Omental fat pad (tissue), 4 donors: ENCODE measurements around the gene NAT14. TPM values are rescaled to one million over a fixed set of nuclear protein-coding genes. Genes with fewer than 3 reads are reported as not detected.

ENCODE experiments used
- ATAC-seq: fragments of 150-250 bp; one replicate; pipeline ENCODE4 v1.9.1; 2016; ENCODE audit warnings: mild to moderate bottlenecking, moderate library complexity; ENCODE audit not compliant: low FRiP score
- DNase-seq: peaks from one replicate; pipeline ENCODE4 v3.0.0-alpha.2; 2019; ENCODE audit warnings: low spot score
- total RNA-seq, 4 donors: library from RNA; depleted of rRNA; stranded (reverse); fragments of >200 nt; gene quantifications; one replicate each; pipeline ENCODE4 v1.1.0, GENCODE V29; 2016
- TF ChIP-seq, protein P1 (sequence below), 3 donors: fragments of 450-650 bp; IDR thresholded peaks; one replicate each; pipeline ENCODE4 v1.5.1; 2016 to 2017; ENCODE audit warnings: antibody characterized with exemption in 3 of 3, mild to moderate bottlenecking in 3 of 3, moderate library complexity in 2 of 3

The NAT14 gene, protein sequence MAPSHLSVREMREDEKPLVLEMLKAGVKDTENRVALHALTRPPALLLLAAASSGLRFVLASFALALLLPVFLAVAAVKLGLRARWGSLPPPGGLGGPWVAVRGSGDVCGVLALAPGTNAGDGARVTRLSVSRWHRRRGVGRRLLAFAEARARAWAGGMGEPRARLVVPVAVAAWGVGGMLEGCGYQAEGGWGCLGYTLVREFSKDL
- total RNA-seq, result 1 to 10 TPM; 2.3 to 4.6 (median 2.6) TPM

DNA sequence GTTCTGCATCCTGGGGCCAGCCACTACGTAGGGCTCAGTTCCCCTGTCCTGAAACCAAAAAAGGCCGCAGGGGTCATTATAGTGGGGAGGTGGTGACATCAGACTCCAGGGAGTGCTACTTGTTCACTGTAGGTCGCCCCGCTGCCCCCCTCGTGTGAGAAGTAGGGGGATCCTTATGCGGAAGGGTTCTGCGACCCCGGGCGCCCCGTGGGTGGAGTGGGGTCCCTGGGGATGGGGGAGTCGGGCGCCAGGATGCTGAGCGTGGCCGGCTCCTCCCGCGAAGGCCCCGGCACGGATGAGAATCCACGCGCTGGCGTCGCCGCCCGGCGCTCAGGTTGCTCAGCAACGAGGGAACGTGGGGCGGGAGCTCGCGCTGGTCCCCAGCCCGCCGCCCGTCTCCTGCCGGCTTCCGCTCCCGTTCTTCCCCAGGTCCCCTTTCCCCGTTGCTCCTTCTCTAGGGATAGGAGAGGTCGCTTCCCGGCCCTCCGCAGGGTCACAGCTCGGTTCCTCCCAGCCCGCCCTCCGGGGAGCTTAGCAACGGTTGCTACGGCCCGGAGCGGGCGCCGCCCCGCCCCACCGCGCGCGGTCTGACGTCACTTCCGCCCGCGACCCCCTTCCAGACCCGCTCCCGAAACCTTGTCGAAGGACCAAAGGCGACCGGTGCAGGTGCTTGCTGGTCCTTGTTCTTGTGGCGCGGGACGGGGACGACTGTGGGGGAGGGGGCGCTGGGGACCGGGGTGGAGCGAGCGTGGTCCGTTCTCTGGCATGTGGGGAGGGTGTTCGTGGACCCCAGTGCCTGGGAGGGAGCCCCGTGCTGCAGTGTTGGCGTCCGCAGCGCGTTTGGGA, at the start of gene NAT14:
NAT14 (plus strand) TSS at position 596 of the 846 bp plus-strand sequence. CDS start 521 bp downstream, outside the sequence.
- TF ChIP-seq, protein P1, sequence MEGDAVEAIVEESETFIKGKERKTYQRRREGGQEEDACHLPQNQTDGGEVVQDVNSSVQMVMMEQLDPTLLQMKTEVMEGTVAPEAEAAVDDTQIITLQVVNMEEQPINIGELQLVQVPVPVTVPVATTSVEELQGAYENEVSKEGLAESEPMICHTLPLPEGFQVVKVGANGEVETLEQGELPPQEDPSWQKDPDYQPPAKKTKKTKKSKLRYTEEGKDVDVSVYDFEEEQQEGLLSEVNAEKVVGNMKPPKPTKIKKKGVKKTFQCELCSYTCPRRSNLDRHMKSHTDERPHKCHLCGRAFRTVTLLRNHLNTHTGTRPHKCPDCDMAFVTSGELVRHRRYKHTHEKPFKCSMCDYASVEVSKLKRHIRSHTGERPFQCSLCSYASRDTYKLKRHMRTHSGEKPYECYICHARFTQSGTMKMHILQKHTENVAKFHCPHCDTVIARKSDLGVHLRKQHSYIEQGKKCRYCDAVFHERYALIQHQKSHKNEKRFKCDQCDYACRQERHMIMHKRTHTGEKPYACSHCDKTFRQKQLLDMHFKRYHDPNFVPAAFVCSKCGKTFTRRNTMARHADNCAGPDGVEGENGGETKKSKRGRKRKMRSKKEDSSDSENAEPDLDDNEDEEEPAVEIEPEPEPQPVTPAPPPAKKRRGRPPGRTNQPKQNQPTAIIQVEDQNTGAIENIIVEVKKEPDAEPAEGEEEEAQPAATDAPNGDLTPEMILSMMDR (IDR thresholded peaks at IDR 0.05), result no peak
- DNase-seq (no peak), ATAC-seq (no peak)

DNA sequence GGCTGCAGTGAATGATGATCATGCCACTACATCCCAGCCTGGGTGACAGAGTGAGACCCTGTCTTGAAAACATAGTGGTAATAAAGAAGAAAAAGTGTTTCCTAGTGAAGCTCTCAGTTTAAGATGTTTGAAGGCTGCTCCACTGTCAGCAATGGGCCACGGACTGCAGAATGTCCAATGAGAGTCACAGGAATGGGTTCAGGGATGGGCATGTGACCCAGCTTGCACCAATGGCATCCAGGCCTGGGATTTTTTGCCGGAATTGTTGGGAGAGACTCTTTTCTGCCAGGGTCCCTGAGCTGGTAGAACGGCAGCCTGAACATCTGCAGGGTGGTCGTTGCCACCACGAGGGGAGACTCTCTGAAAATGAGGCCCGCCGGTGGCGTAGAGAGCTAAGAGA, 48.1 kb upstream of the NAT14 start:
- no peak for DNase-seq
- no peak for ATAC-seq
- TF ChIP-seq, protein P1 (IDR thresholded peaks at IDR 0.05), result no peak

DNA sequence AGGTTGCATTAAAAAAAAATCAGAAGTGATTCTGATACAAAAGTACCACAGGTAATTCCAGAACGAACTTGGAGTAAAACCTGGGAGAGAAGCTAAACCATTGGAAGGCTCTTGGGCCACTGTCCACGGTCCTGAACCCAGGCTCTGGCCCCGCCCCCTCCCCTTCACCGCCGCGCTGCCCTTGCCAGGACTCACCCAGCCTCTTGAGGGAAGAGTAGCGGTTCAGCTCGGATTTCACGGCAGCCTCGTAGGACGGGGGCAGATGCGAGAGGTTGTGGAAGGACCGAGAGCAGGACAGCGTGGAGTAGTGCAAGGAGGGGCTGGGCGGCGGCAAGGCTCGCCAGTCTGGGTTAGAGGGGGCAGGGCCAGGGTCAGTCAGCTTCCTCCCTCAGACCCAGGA, 47.6 kb upstream of the NAT14 start:
- ATAC-seq (no peak), DNase-seq (no peak)
- TF ChIP-seq, protein P1 (IDR thresholded peaks at IDR 0.05), result no peak

DNA sequence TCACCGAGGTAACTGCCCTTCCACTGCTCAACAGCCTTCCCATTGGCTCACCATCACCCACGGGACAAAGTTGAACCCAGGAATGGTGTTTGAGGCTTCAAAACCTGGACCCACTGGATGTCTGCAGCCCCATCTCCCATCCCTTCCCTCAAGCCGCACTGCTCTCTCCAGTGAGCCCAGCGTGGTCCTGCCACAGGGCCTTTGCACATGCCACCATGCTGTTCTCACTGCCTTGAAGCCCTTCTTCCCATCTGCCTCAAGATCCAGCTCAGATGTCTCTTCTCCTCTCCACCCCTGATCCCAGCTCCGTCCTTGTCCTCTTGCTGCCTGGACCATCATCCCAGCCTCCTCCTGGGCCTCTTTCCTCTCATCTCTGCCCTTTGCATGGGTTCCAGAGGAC, 45.9 kb upstream of the NAT14 start:
- TF ChIP-seq, protein P1 (IDR thresholded peaks at IDR 0.05), result no peak
- ATAC-seq (no peak), DNase-seq (no peak)

DNA sequence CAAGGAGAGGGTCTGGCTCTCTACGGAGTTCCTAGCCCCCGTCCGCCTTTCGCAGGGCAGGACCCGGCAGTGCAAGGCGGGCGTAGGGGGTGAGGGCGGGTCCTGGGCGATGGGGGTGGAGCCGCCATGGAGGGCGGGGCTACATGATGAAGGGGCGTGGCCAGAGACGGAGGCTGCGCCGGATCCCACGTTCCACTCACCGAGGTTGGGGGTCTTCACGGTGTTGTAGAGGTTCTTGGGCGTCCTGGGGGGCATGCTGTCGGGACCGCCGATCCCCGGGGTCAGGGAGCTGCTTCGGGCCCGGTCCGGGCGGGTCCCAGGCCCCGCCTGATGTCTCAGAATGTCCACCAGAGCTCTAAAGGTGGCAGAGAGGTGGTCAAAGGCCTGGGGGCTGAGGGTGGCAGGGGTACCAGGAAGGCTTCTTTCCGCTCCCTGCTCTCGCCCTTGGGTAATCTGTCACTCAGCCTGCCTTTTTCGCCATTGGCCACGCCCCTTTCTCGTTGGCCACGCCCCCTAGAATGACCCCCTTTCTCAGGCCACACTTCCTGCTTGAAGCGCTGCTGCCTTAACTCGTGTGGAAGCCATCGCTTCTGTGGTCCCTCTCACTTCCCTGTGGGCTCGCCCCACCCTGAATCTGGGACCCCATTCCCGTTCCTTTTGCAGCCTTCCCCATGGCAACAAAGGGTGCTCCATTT, 44.4 kb upstream of the NAT14 start:
- ATAC-seq (no peak), DNase-seq (no peak)
- TF ChIP-seq, protein P1 (IDR thresholded peaks at IDR 0.05), result no peak

DNA sequence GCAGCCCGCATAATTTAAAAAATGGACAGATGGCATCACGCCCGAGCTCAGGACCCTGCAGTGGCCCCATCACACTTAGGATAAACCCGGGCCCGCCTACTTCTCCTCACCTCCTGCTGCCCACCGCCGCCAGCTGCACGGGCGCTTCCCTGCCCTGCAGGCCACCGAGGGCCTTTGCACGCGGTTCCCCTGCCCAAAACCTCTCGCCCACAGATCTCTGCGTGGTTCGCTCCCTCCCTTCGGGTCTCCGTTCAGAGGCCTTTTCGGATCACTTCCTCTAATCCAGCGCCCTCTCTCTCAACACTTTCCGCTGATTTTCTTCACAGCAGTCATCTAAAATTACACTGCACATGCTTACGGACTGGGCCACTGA, 43.7 kb upstream of the NAT14 start:
- ATAC-seq (no peak), DNase-seq (no peak)
- TF ChIP-seq, protein P1 (IDR thresholded peaks at IDR 0.05), result no peak
